ENCODE results near the gene KCNK3.

DNA sequence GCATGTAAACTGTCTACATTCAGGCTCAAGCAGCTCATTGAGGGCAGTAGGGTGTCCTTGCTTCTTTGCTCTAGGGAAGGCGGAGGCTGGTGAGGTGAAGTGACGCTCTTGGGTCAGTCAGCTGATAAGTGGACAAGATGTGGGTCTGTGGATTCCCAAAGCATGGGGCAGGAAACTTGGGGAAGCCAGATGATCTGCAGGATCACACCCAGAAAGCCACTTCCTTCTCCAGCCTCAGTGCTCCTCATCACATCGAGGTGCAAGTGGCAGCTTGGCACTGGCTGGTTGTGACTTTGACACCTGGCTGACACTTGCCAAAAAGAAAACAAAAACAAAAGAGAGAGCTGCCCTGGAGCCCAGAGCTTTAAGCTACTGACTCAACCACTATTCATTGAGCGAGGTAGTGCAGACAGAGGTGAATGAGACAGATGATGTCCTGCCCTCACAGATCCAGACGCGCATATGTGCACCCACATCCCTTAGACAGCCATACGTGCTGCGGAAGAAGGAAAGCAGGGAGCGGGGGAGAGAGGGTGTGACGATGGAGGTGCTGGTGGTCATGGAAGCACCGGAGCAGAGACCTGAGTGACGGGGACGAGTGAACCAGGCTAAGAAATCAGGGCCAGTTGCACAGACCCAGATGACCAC, 48.2 kb upstream of the KCNK3 start:
- TF ChIP-seq, protein P1, sequence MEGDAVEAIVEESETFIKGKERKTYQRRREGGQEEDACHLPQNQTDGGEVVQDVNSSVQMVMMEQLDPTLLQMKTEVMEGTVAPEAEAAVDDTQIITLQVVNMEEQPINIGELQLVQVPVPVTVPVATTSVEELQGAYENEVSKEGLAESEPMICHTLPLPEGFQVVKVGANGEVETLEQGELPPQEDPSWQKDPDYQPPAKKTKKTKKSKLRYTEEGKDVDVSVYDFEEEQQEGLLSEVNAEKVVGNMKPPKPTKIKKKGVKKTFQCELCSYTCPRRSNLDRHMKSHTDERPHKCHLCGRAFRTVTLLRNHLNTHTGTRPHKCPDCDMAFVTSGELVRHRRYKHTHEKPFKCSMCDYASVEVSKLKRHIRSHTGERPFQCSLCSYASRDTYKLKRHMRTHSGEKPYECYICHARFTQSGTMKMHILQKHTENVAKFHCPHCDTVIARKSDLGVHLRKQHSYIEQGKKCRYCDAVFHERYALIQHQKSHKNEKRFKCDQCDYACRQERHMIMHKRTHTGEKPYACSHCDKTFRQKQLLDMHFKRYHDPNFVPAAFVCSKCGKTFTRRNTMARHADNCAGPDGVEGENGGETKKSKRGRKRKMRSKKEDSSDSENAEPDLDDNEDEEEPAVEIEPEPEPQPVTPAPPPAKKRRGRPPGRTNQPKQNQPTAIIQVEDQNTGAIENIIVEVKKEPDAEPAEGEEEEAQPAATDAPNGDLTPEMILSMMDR (IDR thresholded peaks at IDR 0.05): no peak
- TF ChIP-seq POLR2A (IDR thresholded peaks at IDR 0.05; ENCODE audit: low read depth): no peak
